Measurements from ENCODE around the gene DNMT3A. TPM values are rescaled to one million over a fixed set of nuclear protein-coding genes. Genes with fewer than 3 reads are reported as not detected.

Gene DNMT3A
- total RNA-seq, 1 donor from 2014 or later = 15.4 TPM

- no peak for DNase-seq (ENCODE audit: low read depth)
- H3K4me3 ChIP-seq (ENCODE audit: low read depth, low read length) = no peak overlapping the region
- no peak for TF ChIP-seq CTCF (conservative IDR thresholded peaks at IDR 0.05; ENCODE audit: low read depth, low read length)
These were observed 25.6 kb upstream of the DNMT3A start for GRCh38 chr2:25367296-25367695.

DNA sequence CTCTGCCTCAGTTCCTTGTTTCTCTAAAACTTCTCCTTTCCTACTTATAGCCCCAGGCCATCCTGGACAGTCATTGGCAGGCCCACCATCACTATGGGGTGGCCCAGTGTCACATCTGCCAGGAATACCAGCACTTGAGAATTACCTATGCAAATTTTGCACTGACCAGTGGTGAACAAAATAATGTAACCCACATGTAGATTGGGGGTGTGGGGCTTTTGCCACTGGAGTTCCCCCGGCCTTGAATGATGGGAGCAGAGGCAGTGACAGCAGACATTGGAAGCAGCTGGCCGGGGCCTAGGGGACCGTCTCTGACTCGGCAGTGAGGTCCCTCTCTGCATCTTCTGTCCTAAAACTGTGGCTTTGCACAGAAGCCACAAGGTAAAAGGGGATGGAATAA, 24.9 kb upstream of the DNMT3A start:
- no peak overlapping the region for H3K4me3 ChIP-seq (ENCODE audit: low read depth, low read length)
- no peak for TF ChIP-seq CTCF (conservative IDR thresholded peaks at IDR 0.05; ENCODE audit: low read depth, low read length)
- no peak for DNase-seq (ENCODE audit: low read depth)

GRCh38 chr2:25365241-25365640, 23.5 kb upstream of the DNMT3A start:
- no peak for DNase-seq (ENCODE audit: low read depth)
- H3K4me3 ChIP-seq (ENCODE audit: low read depth, low read length) = no peak overlapping the region
- TF ChIP-seq CTCF (conservative IDR thresholded peaks at IDR 0.05; ENCODE audit: low read depth, low read length) = no peak

- no peak for TF ChIP-seq CTCF (conservative IDR thresholded peaks at IDR 0.05; ENCODE audit: low read depth, low read length)
- no peak for DNase-seq (ENCODE audit: low read depth)
- H3K4me3 ChIP-seq (ENCODE audit: low read depth, low read length) = no peak overlapping the region
These were observed 22.0 kb upstream of the DNMT3A start for GRCh38 chr2:25363733-25364132.

GRCh38 chr2:25362434-25363145, 20.9 kb upstream of the DNMT3A start:
- peak overlapping the region; percentile 50 for H3K4me3 ChIP-seq (ENCODE audit: low read depth, low read length)
- DNase-seq (ENCODE audit: low read depth) = no peak
- TF ChIP-seq CTCF (conservative IDR thresholded peaks at IDR 0.05; ENCODE audit: low read depth, low read length) = no peak

GRCh38 chr2:25362049-25362433, 20.3 kb upstream of the DNMT3A start:
- peak; percentile 94 for TF ChIP-seq CTCF (conservative IDR thresholded peaks at IDR 0.05; ENCODE audit: low read depth, low read length)
- peak overlapping the region; percentile 50 for H3K4me3 ChIP-seq (ENCODE audit: low read depth, low read length)
- DNase-seq (ENCODE audit: low read depth) = peak; percentile 52
